GM23338 (cell line): Measurements from ENCODE around the gene NENF.

Experiments
- EZH2 ChIP-seq: fragments of 200-600 bp; sonication (generic); IDR thresholded peaks from one replicate; pipeline ENCODE4 v1.8.0; 2017; ENCODE audit warnings: antibody characterized with exemption, mild to moderate bottlenecking, low read depth; ENCODE audit not compliant: unreplicated experiment
- EZH2phosphoT487 ChIP-seq: fragments of 200-600 bp; sonication (generic); IDR thresholded peaks from one replicate; pipeline ENCODE4 v1.8.1; 2018; ENCODE audit warnings: antibody characterized with exemption; ENCODE audit not compliant: unreplicated experiment
- REST ChIP-seq: IDR thresholded peaks from one replicate; pipeline ENCODE4 v1.6.1; 2018; ENCODE audit warnings: antibody characterized with exemption; ENCODE audit not compliant: unreplicated experiment
- TF ChIP-seq, protein P1 (sequence below), 2 experiments: fragments of 200-600 bp in 1 of 2; sonication (generic) in 1 of 2; conservative IDR thresholded peaks; 2 replicates each; pipeline versions ENCODE4 v1.5.1 to v1.6.1; 2016 to 2017; ENCODE audit warnings: antibody characterized with exemption in 2 of 2, low read depth in 2 of 2, mild to moderate bottlenecking in 2 of 2, moderate library complexity in 1 of 2

- TF ChIP-seq EZH2 = no peak
- TF ChIP-seq, protein P1, sequence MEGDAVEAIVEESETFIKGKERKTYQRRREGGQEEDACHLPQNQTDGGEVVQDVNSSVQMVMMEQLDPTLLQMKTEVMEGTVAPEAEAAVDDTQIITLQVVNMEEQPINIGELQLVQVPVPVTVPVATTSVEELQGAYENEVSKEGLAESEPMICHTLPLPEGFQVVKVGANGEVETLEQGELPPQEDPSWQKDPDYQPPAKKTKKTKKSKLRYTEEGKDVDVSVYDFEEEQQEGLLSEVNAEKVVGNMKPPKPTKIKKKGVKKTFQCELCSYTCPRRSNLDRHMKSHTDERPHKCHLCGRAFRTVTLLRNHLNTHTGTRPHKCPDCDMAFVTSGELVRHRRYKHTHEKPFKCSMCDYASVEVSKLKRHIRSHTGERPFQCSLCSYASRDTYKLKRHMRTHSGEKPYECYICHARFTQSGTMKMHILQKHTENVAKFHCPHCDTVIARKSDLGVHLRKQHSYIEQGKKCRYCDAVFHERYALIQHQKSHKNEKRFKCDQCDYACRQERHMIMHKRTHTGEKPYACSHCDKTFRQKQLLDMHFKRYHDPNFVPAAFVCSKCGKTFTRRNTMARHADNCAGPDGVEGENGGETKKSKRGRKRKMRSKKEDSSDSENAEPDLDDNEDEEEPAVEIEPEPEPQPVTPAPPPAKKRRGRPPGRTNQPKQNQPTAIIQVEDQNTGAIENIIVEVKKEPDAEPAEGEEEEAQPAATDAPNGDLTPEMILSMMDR (conservative IDR thresholded peaks at IDR 0.05; ENCODE audit: low read depth in 2 of 2) = no peak
- TF ChIP-seq REST = no peak
- no peak for TF ChIP-seq EZH2phosphoT487
These were observed 55.2 kb downstream of the NENF start for GRCh38 chr1:212487774-212488435.
